ENCODE measurements around the gene ACTG2.

- TF ChIP-seq CTCF (optimal IDR thresholded peaks at IDR 0.05 in 1 of 3, IDR thresholded peaks at IDR 0.05 in 1 of 3, conservative IDR thresholded peaks at IDR 0.05 in 1 of 3; ENCODE audit: extremely low read depth in 1 of 3, insufficient read depth in 2 of 3, low read length in 3 of 3) (no peak), EZH2 (IDR thresholded peaks at IDR 0.05; ENCODE audit: low read length) (no peak)
These were observed 53.4 kb downstream of the ACTG2 start for GRCh38 chr2:73946215-73946614.

All from keratinocyte (primary cell).